DOHH2 (cell line): ENCODE measurements around the gene DKK3.

Experiments
- CTCF ChIP-seq: fragments of 200-600 bp; sonication (generic); IDR thresholded peaks from one replicate; pipeline ENCODE4 v1.5.1; 2014; ENCODE audit warnings: antibody characterized with exemption, mild to moderate bottlenecking, low read depth, low read length; ENCODE audit not compliant: poor library complexity, severe bottlenecking
- EZH2phosphoT487 ChIP-seq: fragments of 200-600 bp; sonication (generic); IDR thresholded peaks from 2 replicates; pipeline ENCODE4 v1.6.1; 2017; ENCODE audit warnings: borderline replicate concordance, mild to moderate bottlenecking, antibody characterized with exemption, low read length, moderate library complexity, mixed read lengths

DNA sequence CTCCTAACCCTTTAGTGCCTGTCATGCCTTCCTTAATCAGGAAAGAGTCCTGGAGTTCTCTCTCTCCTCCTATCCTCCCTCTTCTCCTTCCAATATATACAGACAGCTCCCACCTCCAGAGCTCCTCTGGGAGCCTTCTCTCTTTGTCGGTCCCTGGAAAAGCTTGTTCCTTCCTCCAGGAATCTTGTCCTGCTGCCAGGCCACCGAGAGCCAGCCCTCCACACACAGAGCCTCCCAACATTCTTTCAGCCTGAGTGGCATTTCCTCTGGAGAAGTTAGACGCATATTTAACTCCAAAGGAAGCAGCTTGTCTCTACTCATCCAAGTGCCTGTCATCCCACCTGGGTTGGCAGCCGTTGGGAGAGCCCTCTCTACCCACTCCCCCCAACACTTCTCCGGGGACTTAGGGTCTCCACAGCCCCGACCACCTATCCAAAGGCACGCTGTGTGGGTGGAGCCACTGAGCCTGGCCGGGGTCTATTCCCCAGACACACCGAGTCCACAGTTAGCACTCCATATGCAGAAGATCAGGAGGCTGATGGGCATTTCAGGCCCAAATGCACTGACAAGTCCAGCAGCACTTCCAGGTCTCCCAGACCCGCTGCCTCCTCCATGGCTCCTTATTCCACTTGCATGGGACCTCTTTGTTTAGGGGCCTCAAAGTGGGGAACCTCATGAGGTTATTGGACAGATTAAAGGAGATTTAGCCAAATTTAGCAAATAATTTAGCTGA is 31.1 kb downstream of the DKK3 start:
- TF ChIP-seq CTCF, result no peak
- no peak for TF ChIP-seq EZH2phosphoT487
